ENCODE measurements around the gene NPAS3. TPM values are rescaled to one million over a fixed set of nuclear protein-coding genes. Genes with fewer than 3 reads are reported as not detected.

NPAS3 gene
- total RNA-seq, 1 experiment from 2014 or later = 1.9 TPM

GRCh38 chr14:33733721-33734120 is 795.0 kb downstream of the NPAS3 start:
- DNase-seq = no peak
- H3K9me3 ChIP-seq = no peaks in the 10 kb centered on the region
- no peaks in the 10 kb centered on the region for H3K27me3 ChIP-seq
- H3K36me3 ChIP-seq = no peaks in the 10 kb centered on the region
- H3K4me3 ChIP-seq = no peak overlapping the region

- H3K36me3 ChIP-seq = no peaks in the 10 kb centered on the region
- H3K4me3 ChIP-seq = no peak overlapping the region
- no peak for DNase-seq
- H3K9me3 ChIP-seq = no peaks in the 10 kb centered on the region
- no peaks in the 10 kb centered on the region for H3K27me3 ChIP-seq
Measured at GRCh38 chr14:33734387-33734786, 795.7 kb downstream of the NPAS3 start.

- H3K27me3 ChIP-seq = no peaks in the 10 kb centered on the region
- no peaks in the 10 kb centered on the region for H3K9me3 ChIP-seq
- no peak overlapping the region for H3K4me3 ChIP-seq
- no peaks in the 10 kb centered on the region for H3K36me3 ChIP-seq
- DNase-seq = no peak
Measured at GRCh38 chr14:33736299-33736825, 797.7 kb downstream of the NPAS3 start.

- no peaks in the 10 kb centered on the region for H3K27me3 ChIP-seq
- no peaks in the 10 kb centered on the region for H3K9me3 ChIP-seq
- H3K4me3 ChIP-seq = no peak overlapping the region
- H3K36me3 ChIP-seq = no peaks in the 10 kb centered on the region
- no peak for DNase-seq
Measured at GRCh38 chr14:33736979-33737378, 798.3 kb downstream of the NPAS3 start.

GRCh38 chr14:33737446-33737845 is 798.8 kb downstream of the NPAS3 start:
- H3K27me3 ChIP-seq = no peaks in the 10 kb centered on the region
- H3K36me3 ChIP-seq = no peaks in the 10 kb centered on the region
- H3K4me3 ChIP-seq = no peak overlapping the region
- DNase-seq = peak; percentile 20
- H3K9me3 ChIP-seq = no peaks in the 10 kb centered on the region

- H3K36me3 ChIP-seq = no peaks in the 10 kb centered on the region
- H3K4me3 ChIP-seq = no peak overlapping the region
- H3K9me3 ChIP-seq = no peaks in the 10 kb centered on the region
- no peaks in the 10 kb centered on the region for H3K27me3 ChIP-seq
- DNase-seq = no peak
Measured at GRCh38 chr14:33738029-33738428, 799.4 kb downstream of the NPAS3 start.

GRCh38 chr14:33738491-33738890 is 799.8 kb downstream of the NPAS3 start:
- Histone ChIP-seq H3K27me3 (no peaks in the 10 kb centered on the region), H3K9me3 (no peaks in the 10 kb centered on the region), H3K36me3 (no peaks in the 10 kb centered on the region), H3K4me3 (no peak overlapping the region)
- no peak for DNase-seq

- H3K4me3 ChIP-seq = no peak overlapping the region
- DNase-seq = no peak
- H3K27me3 ChIP-seq = no peaks in the 10 kb centered on the region
- H3K36me3 ChIP-seq = no peaks in the 10 kb centered on the region
- H3K9me3 ChIP-seq = no peaks in the 10 kb centered on the region
Measured at GRCh38 chr14:33740531-33740930, 801.9 kb downstream of the NPAS3 start.

- H3K9me3 ChIP-seq = no peaks in the 10 kb centered on the region
- H3K27me3 ChIP-seq = no peaks in the 10 kb centered on the region
- H3K36me3 ChIP-seq = no peaks in the 10 kb centered on the region
- DNase-seq = no peak
- H3K4me3 ChIP-seq = no peak overlapping the region
Measured at GRCh38 chr14:33742166-33742565, 803.5 kb downstream of the NPAS3 start.

- DNase-seq = no peak
- no peaks in the 10 kb centered on the region for H3K36me3 ChIP-seq
- no peaks in the 10 kb centered on the region for H3K9me3 ChIP-seq
- no peak overlapping the region for H3K4me3 ChIP-seq
- H3K27me3 ChIP-seq = no peaks in the 10 kb centered on the region
Measured at GRCh38 chr14:33745163-33745562, 806.5 kb downstream of the NPAS3 start.

- no peak for DNase-seq
- Histone ChIP-seq H3K4me3 (no peak overlapping the region), H3K36me3 (no peaks in the 10 kb centered on the region), H3K27me3 (no peaks in the 10 kb centered on the region), H3K9me3 (no peaks in the 10 kb centered on the region)
Measured at GRCh38 chr14:33747749-33748148, 809.1 kb downstream of the NPAS3 start.

GRCh38 chr14:33754261-33754660 is 815.6 kb downstream of the NPAS3 start:
- DNase-seq = peak; percentile 3
- Histone ChIP-seq H3K9me3 (no peaks in the 10 kb centered on the region), H3K27me3 (no peaks in the 10 kb centered on the region), H3K4me3 (no peak overlapping the region), H3K36me3 (no peaks in the 10 kb centered on the region)

- no peak overlapping the region for H3K4me3 ChIP-seq
- H3K27me3 ChIP-seq = no peaks in the 10 kb centered on the region
- no peak for DNase-seq
- no peaks in the 10 kb centered on the region for H3K9me3 ChIP-seq
- H3K36me3 ChIP-seq = no peaks in the 10 kb centered on the region
Measured at GRCh38 chr14:33755358-33755757, 816.7 kb downstream of the NPAS3 start.

GRCh38 chr14:33756833-33757232 is 818.2 kb downstream of the NPAS3 start:
- Histone ChIP-seq H3K9me3 (no peaks in the 10 kb centered on the region), H3K27me3 (no peaks in the 10 kb centered on the region), H3K4me3 (no peak overlapping the region), H3K36me3 (no peaks in the 10 kb centered on the region)
- no peak for DNase-seq

GRCh38 chr14:33758547-33758946 is 819.9 kb downstream of the NPAS3 start:
- no peaks in the 10 kb centered on the region for H3K27me3 ChIP-seq
- H3K4me3 ChIP-seq = no peak overlapping the region
- no peak for DNase-seq
- no peaks in the 10 kb centered on the region for H3K9me3 ChIP-seq
- H3K36me3 ChIP-seq = no peaks in the 10 kb centered on the region

- no peak overlapping the region for H3K4me3 ChIP-seq
- no peaks in the 10 kb centered on the region for H3K27me3 ChIP-seq
- H3K36me3 ChIP-seq = no peaks in the 10 kb centered on the region
- no peak for DNase-seq
- H3K9me3 ChIP-seq = no peaks in the 10 kb centered on the region
Measured at GRCh38 chr14:33762161-33762851, 823.6 kb downstream of the NPAS3 start.

GRCh38 chr14:33764876-33765650 is 826.4 kb downstream of the NPAS3 start:
- H3K36me3 ChIP-seq = no peaks in the 10 kb centered on the region
- DNase-seq = no peak
- H3K27me3 ChIP-seq = no peaks in the 10 kb centered on the region
- H3K9me3 ChIP-seq = no peaks in the 10 kb centered on the region
- no peak overlapping the region for H3K4me3 ChIP-seq

Measured in MG63 (cell line).